Measurements from ENCODE around the gene BIRC6. TPM values are rescaled to one million over a fixed set of nuclear protein-coding genes. Genes with fewer than 3 reads are reported as not detected.

BIRC6 gene
- total RNA-seq, 1 donor, result 229 TPM

Small RNAs within 50 kb of the gene (small RNA-seq; reads per million reads assigned to genes)
- gene MIR4765, result not detected
- gene MIR558, result not detected

Other genes with a start within 250 kb of the BIRC6 start
- 11.8 TPM for gene SLC30A6, start 191.2 kb upstream of the BIRC6 start, total RNA-seq
- gene NLRC4, start 92.1 kb upstream of the BIRC6 start, total RNA-seq, result 0.27 TPM
- gene YIPF4, start 79.1 kb upstream of the BIRC6 start, total RNA-seq, result 7.8 TPM